MM.1S (cell line): ENCODE measurements around the gene ZPLD1.

Source experiments
- DNase-seq: peaks from one replicate; pipeline ENCODE4 v3.0.0-alpha.2; 2015
- H2AFZ ChIP-seq: fragments of 300-600 bp; sonication (generic); 2 replicates; pipeline ENCODE4 v1.6.0; 2016; ENCODE audit warnings: antibody characterized with exemption, low read length
- H3F3A ChIP-seq: fragments of 300-600 bp; sonication (generic); 2 replicates; pipeline ENCODE4 v1.6.1; 2016; ENCODE audit warnings: mild to moderate bottlenecking, antibody characterized with exemption, low read length, moderate library complexity, mixed read lengths; ENCODE audit not compliant: insufficient read depth
- H3K27ac ChIP-seq: fragments of 300-600 bp; sonication (generic); 2 replicates; pipeline ENCODE4 v1.5.1; 2016; ENCODE audit warnings: mild to moderate bottlenecking, low read length
- H3K27me3 ChIP-seq: fragments of 300-600 bp; sonication (generic); replicated peaks from 2 replicates; pipeline ENCODE4 v1.6.0; 2016; ENCODE audit warnings: low read length; ENCODE audit not compliant: insufficient read depth
- H3K36me3 ChIP-seq: fragments of 300-600 bp; sonication (generic); replicated peaks from 2 replicates; pipeline ENCODE4 v1.6.1; 2016; ENCODE audit warnings: mild to moderate bottlenecking, low read length, mixed read lengths; ENCODE audit not compliant: insufficient read depth
- H3K4me1 ChIP-seq: fragments of 300-600 bp; sonication (generic); 2 replicates; pipeline ENCODE4 v1.6.1; 2016; ENCODE audit warnings: low read length, mixed read lengths
- H3K4me2 ChIP-seq: fragments of 300-600 bp; sonication (generic); 2 replicates; pipeline ENCODE4 v1.6.0; 2016; ENCODE audit warnings: low read depth, low read length
- H3K4me3 ChIP-seq: fragments of 300-600 bp; sonication (generic); 2 replicates; pipeline ENCODE4 v1.5.1; 2016; ENCODE audit warnings: low read length, mixed read lengths
- H3K79me2 ChIP-seq: fragments of 300-600 bp; sonication (generic); 2 replicates; pipeline ENCODE4 v1.6.1; 2016; ENCODE audit warnings: mixed run types, low read length, mixed read lengths
- H3K9ac ChIP-seq: fragments of 300-600 bp; sonication (generic); 2 replicates; pipeline ENCODE4 v1.6.1; 2016; ENCODE audit warnings: low read length, mixed read lengths
- H3K9me2 ChIP-seq: fragments of 300-600 bp; sonication (generic); replicated peaks from 2 replicates; pipeline ENCODE4 v1.6.1; 2016; ENCODE audit warnings: mild to moderate bottlenecking, low read length, mixed read lengths; ENCODE audit not compliant: insufficient read depth
- H3K9me3 ChIP-seq: fragments of 300-600 bp; sonication (generic); replicated peaks from 2 replicates; pipeline ENCODE4 v1.6.1; 2016; ENCODE audit warnings: mild to moderate bottlenecking, low read length, mixed read lengths; ENCODE audit not compliant: insufficient read depth
- H4K20me1 ChIP-seq: fragments of 300-600 bp; sonication (generic); 2 replicates; pipeline ENCODE4 v1.6.1; 2016; ENCODE audit warnings: mild to moderate bottlenecking, low read length, moderate library complexity, mixed read lengths; ENCODE audit not compliant: insufficient read depth
- CTCF ChIP-seq: fragments of 300-600 bp; sonication (generic); IDR thresholded peaks from 2 replicates; pipeline ENCODE4 v1.5.1; 2016; ENCODE audit warnings: antibody characterized with exemption, low read length, mixed read lengths
- EZH2 ChIP-seq: fragments of 300-600 bp; sonication (generic); optimal IDR thresholded peaks from 2 replicates; pipeline ENCODE3; 2017; ENCODE audit warnings: low read depth, mild to moderate bottlenecking, antibody characterized with exemption, low read length, mixed read lengths
- EZH2phosphoT487 ChIP-seq: fragments of 300-600 bp; sonication (generic); IDR thresholded peaks from 2 replicates; pipeline ENCODE4 v1.6.1; 2018; ENCODE audit warnings: antibody characterized with exemption, low read length

Gene ZPLD1

DNA sequence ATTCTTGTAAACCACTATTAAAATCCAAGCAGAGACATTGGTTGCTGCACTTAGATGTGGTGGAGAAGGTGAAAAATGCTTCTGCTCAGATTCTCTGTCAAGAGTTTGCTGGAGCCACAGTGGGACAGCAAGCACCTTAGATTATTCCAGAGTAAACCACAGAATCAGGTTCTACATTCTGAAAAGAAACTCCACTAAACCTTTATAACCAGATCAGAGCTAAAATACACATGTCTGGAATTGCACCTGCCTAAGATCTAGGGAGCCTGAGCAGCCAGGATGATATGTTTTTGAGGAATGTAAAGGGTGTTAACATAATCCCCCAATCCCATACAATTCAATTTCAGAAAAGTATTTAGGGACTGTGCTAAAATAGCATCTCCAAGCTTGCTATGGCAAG, at the start of gene ZPLD1:
ZPLD1 (plus strand) TSS at position 301 of the 400 bp plus-strand sequence. CDS start 3,473 bp downstream, outside the sequence.
- Histone ChIP-seq H3K4me3 (no peak within 1 kb of the TSS), H3K4me2 (no peak within 1 kb of the TSS), H3K4me1 (no peaks in the 10 kb centered on the region), H3K27ac (no peak within 1 kb of the TSS), H3K9me2 (no peaks in the 10 kb centered on the region), H3K79me2 (no peaks in the 10 kb centered on the region), H3K36me3 (no peaks in the 10 kb centered on the region), H3K27me3 (no peaks in the 10 kb centered on the region), H3F3A (no peaks in the 10 kb centered on the region), H2AFZ (no peak within 1 kb of the TSS), H4K20me1 (no peaks in the 10 kb centered on the region), H3K9ac (no peak within 1 kb of the TSS), H3K9me3 (no peaks in the 10 kb centered on the region)
- TF ChIP-seq EZH2phosphoT487: no peak
- no peak for TF ChIP-seq CTCF
- TF ChIP-seq EZH2: no peak
- no peak for DNase-seq

DNA sequence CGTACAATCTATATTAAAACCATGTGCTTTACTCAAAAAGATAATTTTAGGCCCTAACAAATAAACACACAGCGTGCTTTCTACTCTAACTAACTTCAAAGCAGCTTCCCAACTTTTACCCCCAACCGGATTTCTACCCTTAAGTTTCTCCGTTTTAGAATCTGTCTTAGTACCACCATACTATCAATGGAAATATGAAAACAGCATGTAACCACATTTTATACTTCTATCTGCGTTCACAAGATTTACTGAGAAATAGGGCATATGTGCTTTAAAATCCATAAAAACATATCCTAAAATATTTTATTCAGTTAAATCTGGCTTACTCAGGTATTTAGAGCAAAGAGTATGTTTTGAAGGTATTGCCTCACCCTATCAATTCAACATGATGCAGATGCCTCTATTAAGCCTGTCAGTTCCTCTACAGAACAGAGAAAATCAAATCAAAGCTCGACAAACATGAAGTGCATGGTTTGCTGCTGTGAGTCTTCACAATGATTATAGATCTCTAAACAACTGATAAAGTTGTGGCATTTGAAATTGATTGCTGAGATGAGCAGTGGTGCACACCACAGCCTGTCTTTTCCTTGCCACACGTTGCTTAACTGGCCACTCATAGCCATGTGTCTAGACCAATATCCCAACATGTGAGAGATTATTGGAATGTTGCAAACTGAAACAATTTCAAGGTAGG, 44.5 kb upstream of the ZPLD1 start:
- Histone ChIP-seq H3K79me2 (no peaks in the 10 kb centered on the region), H3K9me3 (no peaks in the 10 kb centered on the region), H3F3A (no peaks in the 10 kb centered on the region), H3K4me2 (no peak overlapping the region), H3K4me3 (no peak overlapping the region), H3K4me1 (no peaks in the 10 kb centered on the region), H3K36me3 (no peaks in the 10 kb centered on the region), H3K9me2 (no peaks in the 10 kb centered on the region), H4K20me1 (no peaks in the 10 kb centered on the region), H3K27ac (no peak overlapping the region), H3K9ac (no peak overlapping the region), H2AFZ (no peak overlapping the region), H3K27me3 (no peaks in the 10 kb centered on the region)
- no peak for DNase-seq
- TF ChIP-seq EZH2phosphoT487 (no peak), EZH2 (no peak), CTCF (no peak)

DNA sequence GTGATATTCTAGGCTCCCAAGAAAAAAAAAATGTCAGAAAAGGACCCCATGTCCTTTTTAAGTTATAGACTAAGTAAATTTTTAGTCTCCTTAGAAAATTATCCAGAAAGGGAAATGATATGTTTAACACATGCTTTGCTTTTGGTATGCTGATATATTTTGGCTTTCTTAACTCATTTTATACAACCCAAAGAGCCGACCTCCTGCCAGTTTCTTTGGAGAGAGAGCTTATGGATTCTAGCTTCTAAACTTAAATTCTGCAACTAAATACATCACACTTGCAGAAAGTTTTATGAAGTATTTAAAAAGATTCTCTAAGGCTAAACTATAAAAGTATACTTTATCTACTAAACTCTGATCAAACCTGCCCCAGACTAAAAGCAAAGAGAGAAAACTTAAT, 43.9 kb upstream of the ZPLD1 start:
- Histone ChIP-seq H3K79me2 (no peaks in the 10 kb centered on the region), H3K27me3 (no peaks in the 10 kb centered on the region), H3K4me2 (no peak overlapping the region), H3K9ac (no peak overlapping the region), H3K4me1 (no peaks in the 10 kb centered on the region), H3K9me2 (no peaks in the 10 kb centered on the region), H3K9me3 (no peaks in the 10 kb centered on the region), H3K4me3 (no peak overlapping the region), H3K36me3 (no peaks in the 10 kb centered on the region), H3K27ac (no peak overlapping the region), H2AFZ (no peak overlapping the region), H3F3A (no peaks in the 10 kb centered on the region), H4K20me1 (no peaks in the 10 kb centered on the region)
- DNase-seq: no peak
- TF ChIP-seq EZH2 (no peak), EZH2phosphoT487 (no peak), CTCF (no peak)
